ENCODE measurements around the gene HLCS.
A peak's percentile ranks its signal among the peaks of the same experiment; 100 is the strongest.

Gene HLCS

GRCh38 chr21:36860736-36861594 is 105.5 kb downstream of the HLCS start:
- in situ Hi-C loops (cut with MboI; ENCODE audit: low pct_unique_long_range_greater_than_20kb, low sequenced_read_pairs, unreplicated experiment): no loop called here
- no peak for DNase-seq (ENCODE audit: low spot score)
- TF ChIP-seq CTCF (IDR thresholded peaks at IDR 0.05; ENCODE audit: extremely low read depth, insufficient read depth, missing control alignments): no peak

DNA sequence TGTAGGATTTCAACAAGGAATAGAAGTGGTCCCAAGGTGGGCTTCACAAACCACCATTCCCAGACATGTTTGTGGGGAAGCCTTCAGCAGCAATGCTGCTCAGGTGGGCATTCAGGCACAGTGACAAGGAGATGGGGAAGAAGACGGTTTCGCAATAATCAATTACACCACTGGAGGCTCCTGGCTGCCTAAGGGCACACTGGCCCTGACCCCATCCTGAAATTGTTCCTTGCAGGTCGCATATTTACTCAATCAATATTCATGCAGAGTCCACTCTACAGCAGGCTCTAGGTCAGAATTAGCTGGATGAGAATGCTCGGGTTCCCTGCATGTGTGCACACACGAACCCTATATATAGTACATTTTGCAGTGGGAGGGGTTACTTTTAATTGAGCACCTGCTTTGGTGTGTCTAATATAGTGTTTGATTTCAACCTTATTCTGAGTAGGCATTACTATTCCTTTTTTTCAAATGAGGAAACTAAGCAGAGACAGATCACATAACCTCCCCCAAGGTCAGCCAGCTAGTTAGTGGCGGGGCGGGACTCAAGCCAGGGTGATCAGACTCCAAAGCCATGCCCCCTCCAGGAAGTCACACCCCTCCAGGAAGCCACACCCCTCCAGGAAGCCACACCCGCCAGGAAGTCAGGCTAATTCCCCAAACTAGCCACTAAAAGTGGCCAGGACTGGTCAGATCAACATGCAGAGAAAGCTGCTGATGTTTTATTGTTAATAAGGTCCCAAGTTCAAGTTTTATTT is 106.5 kb downstream of the HLCS start:
- in situ Hi-C loops (cut with MboI; ENCODE audit: low pct_unique_long_range_greater_than_20kb, low sequenced_read_pairs, unreplicated experiment): no loop called here

GRCh38 chr21:36858320-36858957 is 108.0 kb downstream of the HLCS start:
- no peak for DNase-seq (ENCODE audit: low spot score)
- in situ Hi-C loops (cut with MboI; ENCODE audit: low pct_unique_long_range_greater_than_20kb, low sequenced_read_pairs, unreplicated experiment): no loop called here
- no peak for TF ChIP-seq CTCF (IDR thresholded peaks at IDR 0.05; ENCODE audit: extremely low read depth, insufficient read depth, missing control alignments)

More for the DNA sequence above, 106.5 kb downstream of the HLCS start:
- no peak for TF ChIP-seq CTCF (IDR thresholded peaks at IDR 0.05; ENCODE audit: extremely low read depth, insufficient read depth, missing control alignments)
- no peak for DNase-seq (ENCODE audit: low spot score)

DNA sequence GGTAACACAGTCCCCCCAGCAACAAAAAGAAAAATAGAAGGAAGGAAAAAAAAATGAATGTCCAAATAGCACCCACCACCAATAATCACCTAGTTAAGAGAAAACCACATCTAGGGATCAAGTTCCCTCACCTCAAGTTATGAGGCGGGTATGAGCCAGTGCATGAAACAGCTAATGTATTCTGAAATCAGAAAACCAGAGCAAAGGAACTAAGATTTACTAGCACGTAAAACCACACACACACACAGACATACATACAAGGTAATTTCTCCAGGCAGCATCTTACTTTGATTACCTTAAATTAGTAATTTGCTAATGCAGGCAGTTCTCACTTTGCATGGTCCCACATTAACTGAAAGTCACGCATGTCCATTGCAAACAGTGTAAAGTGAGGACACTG is 109.8 kb downstream of the HLCS start:
- in situ Hi-C loops (cut with MboI; ENCODE audit: low pct_unique_long_range_greater_than_20kb, low sequenced_read_pairs, unreplicated experiment): no loop called here
- no peak for TF ChIP-seq CTCF (IDR thresholded peaks at IDR 0.05; ENCODE audit: extremely low read depth, insufficient read depth, missing control alignments)
- DNase-seq (ENCODE audit: low spot score): no peak

GRCh38 chr21:36854391-36854790 is 112.1 kb downstream of the HLCS start:
- DNase-seq (ENCODE audit: low spot score): peak; percentile 53
- TF ChIP-seq CTCF (IDR thresholded peaks at IDR 0.05; ENCODE audit: extremely low read depth, insufficient read depth, missing control alignments): peak; percentile 60
- in situ Hi-C loops (cut with MboI; ENCODE audit: low pct_unique_long_range_greater_than_20kb, low sequenced_read_pairs, unreplicated experiment): no loop called here

- no peak for DNase-seq (ENCODE audit: low spot score)
- no peak for TF ChIP-seq CTCF (IDR thresholded peaks at IDR 0.05; ENCODE audit: extremely low read depth, insufficient read depth, missing control alignments)
- in situ Hi-C loops (cut with MboI; ENCODE audit: low pct_unique_long_range_greater_than_20kb, low sequenced_read_pairs, unreplicated experiment): no loop called here
These were observed 113.6 kb downstream of the HLCS start for GRCh38 chr21:36852864-36853263.
